Inflammatory macrophage (primary cell): ENCODE results near the gene TLR1.
"Not testable (repeated sequence)": the region's sequence is repeated elsewhere in the genome, so short reads cannot be mapped to it uniquely, and the experiment has no call there.

Source experiments
- DNase-seq, 2 donors: peaks; one replicate each; pipeline ENCODE4 v3.0.0-alpha.2; 2020 to 2022
- total RNA-seq, 18 experiments: gene quantifications; one replicate each; lab custom pipeline; 2026; ENCODE audit warnings: mixed read lengths in 6 of 18, inconsistent platforms in 2 of 18; lab: John Stamatoyannopoulos, UW

TLR1 gene
- 23.4 to 155 (median 61.1) reads per million in 18 experiments for total RNA-seq

- peak; percentile 79 to 96 for DNase-seq
These were observed at the start of gene TLR1 for GRCh38 chr4:38804654-38805295. Gene TLR1, minus strand, starts transcription at chr4:38804791. Its CDS starts 5,960 bp downstream, at chr4:38798831.

- no peak for DNase-seq
These were observed 41.4 kb upstream of the TLR1 start for GRCh38 chr4:38846015-38846414.

GRCh38 chr4:38842994-38843393 lies 38.4 kb upstream of the TLR1 start:
- no peak for DNase-seq

- DNase-seq, result no peak
These were observed 33.3 kb upstream of the TLR1 start for GRCh38 chr4:38837849-38838248.

- no peak for DNase-seq
These were observed 32.7 kb upstream of the TLR1 start for GRCh38 chr4:38837334-38837733.

GRCh38 chr4:38834570-38834969 lies 30.0 kb upstream of the TLR1 start:
- no peak for DNase-seq

GRCh38 chr4:38832624-38833528 lies 28.3 kb upstream of the TLR1 start:
- DNase-seq, result no peak

GRCh38 chr4:38832206-38832605 lies 27.6 kb upstream of the TLR1 start:
- peak in 1 of 2 donors; percentile 31 for DNase-seq

- DNase-seq, result no peak
These were observed 27.1 kb upstream of the TLR1 start for GRCh38 chr4:38831653-38832052.

GRCh38 chr4:38829237-38829636 lies 24.6 kb upstream of the TLR1 start:
- DNase-seq, result no peak

GRCh38 chr4:38823766-38824165 lies 19.2 kb upstream of the TLR1 start:
- DNase-seq, result no peak

- no peak for DNase-seq
These were observed 18.2 kb upstream of the TLR1 start for GRCh38 chr4:38822748-38823303.

- DNase-seq, result no peak
These were observed 17.1 kb upstream of the TLR1 start for GRCh38 chr4:38821739-38822138.

GRCh38 chr4:38820329-38821061 lies 15.9 kb upstream of the TLR1 start:
- DNase-seq, result no peak

- no peak for DNase-seq
These were observed 15.0 kb upstream of the TLR1 start for GRCh38 chr4:38819569-38819968.

- peak; percentile 72 to 79 for DNase-seq
These were observed 13.9 kb upstream of the TLR1 start for GRCh38 chr4:38818441-38818976.

- DNase-seq, result peak; percentile 91 to 94
These were observed 11.5 kb upstream of the TLR1 start for GRCh38 chr4:38815885-38816782.

- DNase-seq, result peak in 1 of 2 donors; percentile 30
These were observed 9.8 kb upstream of the TLR1 start for GRCh38 chr4:38814386-38814785.

- DNase-seq, result no peak
These were observed 6.7 kb upstream of the TLR1 start for GRCh38 chr4:38811297-38811696.

GRCh38 chr4:38807462-38807861 lies 2.9 kb upstream of the TLR1 start:
- not testable (repeated sequence) for DNase-seq

GRCh38 chr4:38806251-38806650 lies 1.7 kb upstream of the TLR1 start:
- DNase-seq, result not testable (repeated sequence)
